HEK293 (cell line): ENCODE results near the gene AMN.

Source experiments
- CTCF ChIA-PET: fragments of 350-600 bp; formaldehyde crosslinking; extraction: SDS; loops from one replicate; lab custom pipeline; 2021; ENCODE audit warnings: antibody characterized with exemption; lab: Yijun Ruan, JAX
- POLR2A ChIA-PET: fragments of 300-600 bp; formaldehyde crosslinking; extraction: SDS; loops from one replicate; lab custom pipeline; 2020; ENCODE audit warnings: antibody characterized with exemption, inconsistent platforms; lab: Yijun Ruan, JAX
- H3K27ac ChIP-seq: fragments of 200-500 bp; sonication (Bioruptor generic); 2 replicates; pipeline ENCODE4 v1.5.1; 2014; ENCODE audit warnings: low read depth, low read length, control low read depth, inconsistent platforms; ENCODE audit errors: extremely low read depth
- H3K36me3 ChIP-seq, 2 experiments: fragments of 200-500 bp in 1 of 2; sonication (Bioruptor generic) in 1 of 2; 1 replicate in 1 of 2; 2 replicates in 1 of 2; pipeline ENCODE4 v1.5.1; 2014 to 2017; ENCODE audit warnings: inconsistent platforms in 2 of 2, low read length in 2 of 2; ENCODE audit not compliant: control insufficient read depth in 2 of 2, insufficient read depth in 1 of 2
- H3K4me1 ChIP-seq: fragments of 200-500 bp; sonication (Bioruptor generic); 2 replicates; pipeline ENCODE4 v1.5.1; 2014; ENCODE audit warnings: mild to moderate bottlenecking, low read length, inconsistent platforms; ENCODE audit not compliant: control insufficient read depth, insufficient read depth
- H3K4me3 ChIP-seq: 2 replicates; pipeline ENCODE4 v1.5.1; 2011; ENCODE audit warnings: low read depth, mild to moderate bottlenecking, control low read depth, low read length, moderate library complexity
- H3K9me3 ChIP-seq: fragments of 200-500 bp; sonication (Bioruptor generic); 2 replicates; pipeline ENCODE4 v1.5.1; 2014; ENCODE audit warnings: low read depth, low read length, inconsistent platforms; ENCODE audit not compliant: control insufficient read depth, insufficient read depth
- EGR2 ChIP-seq: fragments of 450-650 bp; formaldehyde crosslinking; IDR thresholded peaks from 2 replicates; pipeline ENCODE4 v1.5.1; 2016; ENCODE audit warnings: low read depth, missing biosample characterization, missing genetic modification characterization
- FEZF1 ChIP-seq: fragments of 450-650 bp; formaldehyde crosslinking; IDR thresholded peaks from 2 replicates; pipeline ENCODE4 v1.5.1; 2016; ENCODE audit warnings: missing biosample characterization, missing genetic modification characterization
- GLIS1 ChIP-seq: fragments of 450-650 bp; formaldehyde crosslinking; IDR thresholded peaks from 2 replicates; pipeline ENCODE4 v1.5.1; 2016; ENCODE audit warnings: missing biosample characterization, missing genetic modification characterization
- KLF8 ChIP-seq: fragments of 450-650 bp; formaldehyde crosslinking; IDR thresholded peaks from 2 replicates; pipeline ENCODE4 v1.5.1; 2016; ENCODE audit warnings: missing biosample characterization, missing genetic modification characterization
- RBAK ChIP-seq: fragments of 450-650 bp; formaldehyde crosslinking; IDR thresholded peaks from 2 replicates; pipeline ENCODE4 v1.5.1; 2016; ENCODE audit warnings: missing biosample characterization, missing genetic modification characterization
- ZFP37 ChIP-seq: fragments of 450-650 bp; formaldehyde crosslinking; IDR thresholded peaks from 2 replicates; pipeline ENCODE4 v1.5.1; 2016; ENCODE audit warnings: missing biosample characterization, missing genetic modification characterization
- ZFP41 ChIP-seq: fragments of 450-650 bp; formaldehyde crosslinking; IDR thresholded peaks from 2 replicates; pipeline ENCODE4 v1.5.1; 2016; ENCODE audit warnings: missing biosample characterization, missing genetic modification characterization, borderline replicate concordance
- ZNF10 ChIP-seq: fragments of 450-650 bp; formaldehyde crosslinking; IDR thresholded peaks from 2 replicates; pipeline ENCODE4 v1.5.1; 2017; ENCODE audit warnings: missing biosample characterization, missing genetic modification characterization
- ZNF132 ChIP-seq: fragments of 450-650 bp; formaldehyde crosslinking; IDR thresholded peaks from 2 replicates; pipeline ENCODE4 v1.5.1; 2017; ENCODE audit warnings: missing biosample characterization, missing genetic modification characterization, borderline replicate concordance
- ZNF169 ChIP-seq: fragments of 450-650 bp; formaldehyde crosslinking; IDR thresholded peaks from 2 replicates; pipeline ENCODE4 v1.5.1; 2016; ENCODE audit warnings: missing biosample characterization, missing genetic modification characterization
- ZNF211 ChIP-seq: fragments of 450-650 bp; formaldehyde crosslinking; IDR thresholded peaks from 2 replicates; pipeline ENCODE4 v1.5.1; 2016; ENCODE audit warnings: low read depth, missing biosample characterization, missing genetic modification characterization
- ZNF239 ChIP-seq: fragments of 450-650 bp; formaldehyde crosslinking; IDR thresholded peaks from 2 replicates; pipeline ENCODE4 v1.5.1; 2016; ENCODE audit warnings: missing biosample characterization, missing genetic modification characterization
- ZNF585B ChIP-seq: fragments of 450-650 bp; formaldehyde crosslinking; IDR thresholded peaks from 2 replicates; pipeline ENCODE4 v1.5.1; 2016; ENCODE audit warnings: missing biosample characterization, missing genetic modification characterization
- ZNF600 ChIP-seq: fragments of 450-650 bp; formaldehyde crosslinking; IDR thresholded peaks from 2 replicates; pipeline ENCODE4 v1.5.1; 2016; ENCODE audit warnings: missing biosample characterization, missing genetic modification characterization
- ZNF624 ChIP-seq: fragments of 450-650 bp; formaldehyde crosslinking; IDR thresholded peaks from 2 replicates; pipeline ENCODE4 v1.5.1; 2017; ENCODE audit warnings: missing biosample characterization, missing genetic modification characterization
- ZNF664 ChIP-seq: fragments of 450-650 bp; formaldehyde crosslinking; IDR thresholded peaks from 2 replicates; pipeline ENCODE4 v1.5.1; 2016; ENCODE audit warnings: missing biosample characterization, missing genetic modification characterization
- ZNF785 ChIP-seq: fragments of 450-650 bp; formaldehyde crosslinking; IDR thresholded peaks from 2 replicates; pipeline ENCODE4 v1.5.1; 2016; ENCODE audit warnings: missing biosample characterization, missing genetic modification characterization
- ZNF792 ChIP-seq: fragments of 450-650 bp; formaldehyde crosslinking; IDR thresholded peaks from 2 replicates; pipeline ENCODE4 v1.5.1; 2016; ENCODE audit warnings: missing biosample characterization, missing genetic modification characterization
- ZSCAN30 ChIP-seq: fragments of 450-650 bp; IDR thresholded peaks from 2 replicates; pipeline ENCODE4 v1.5.1; 2018; ENCODE audit warnings: missing biosample characterization, mild to moderate bottlenecking, missing genetic modification characterization, moderate library complexity
- TF ChIP-seq, protein P1 (sequence below): fragments of 450-650 bp; formaldehyde crosslinking; IDR thresholded peaks from 2 replicates; pipeline ENCODE4 v1.5.1; 2016; ENCODE audit warnings: missing biosample characterization, missing genetic modification characterization
- TF ChIP-seq, protein P2 (sequence below): fragments of 450-650 bp; formaldehyde crosslinking; IDR thresholded peaks from 2 replicates; pipeline ENCODE4 v1.5.1; 2017; ENCODE audit warnings: missing biosample characterization, missing genetic modification characterization
- TF ChIP-seq, protein P3 (sequence below): fragments of 450-650 bp; formaldehyde crosslinking; IDR thresholded peaks from 2 replicates; pipeline ENCODE4 v1.5.1; 2016; ENCODE audit warnings: missing biosample characterization, missing genetic modification characterization
- TF ChIP-seq, protein P4 (sequence below): fragments of 450-650 bp; formaldehyde crosslinking; IDR thresholded peaks from 2 replicates; pipeline ENCODE4 v1.5.1; 2016; ENCODE audit warnings: missing biosample characterization, missing genetic modification characterization
- TF ChIP-seq, protein P5 (sequence below): fragments of 450-650 bp; formaldehyde crosslinking; IDR thresholded peaks from 2 replicates; pipeline ENCODE4 v1.5.1; 2016; ENCODE audit warnings: missing biosample characterization, missing genetic modification characterization, low read depth

Gene AMN

DNA sequence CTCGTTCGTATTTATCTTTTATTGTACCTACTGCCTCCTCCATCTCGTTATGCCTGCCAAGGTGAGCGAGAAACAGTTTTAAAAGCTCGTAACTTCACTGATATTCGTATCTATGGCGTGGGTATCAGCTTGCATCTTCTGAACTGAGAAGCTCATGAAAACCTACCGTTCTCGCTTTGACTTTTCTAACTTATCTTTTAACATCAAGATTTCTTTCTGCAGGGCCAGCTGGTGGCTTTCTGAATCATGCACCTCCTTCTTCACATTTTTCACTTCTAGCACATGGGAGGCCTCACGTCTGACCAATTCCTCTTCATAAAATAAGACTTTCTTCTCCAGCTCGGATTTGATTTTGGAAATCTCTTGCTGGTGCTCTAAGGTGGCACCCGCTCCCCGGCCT lies 45.8 kb downstream of the AMN start:
- CTCF ChIA-PET = no interaction called here
- POLR2A ChIA-PET = no interaction called here
- Histone ChIP-seq H3K27ac (no peak overlapping the region), H3K36me3 (peaks cover 22 to 92% of the 10 kb centered on the region in 2 experiments), H3K4me1 (no peaks in the 10 kb centered on the region), H3K9me3 (no peaks in the 10 kb centered on the region), H3K4me3 (no peak overlapping the region)
- no peak for TF ChIP-seq EGR2 (tag by site-specific recombination)
- no peak for TF ChIP-seq ZNF585B
- no peak for TF ChIP-seq KLF8 (tag by site-specific recombination)
- TF ChIP-seq FEZF1 = no peak
- no peak for TF ChIP-seq ZNF211
- TF ChIP-seq, protein P1, sequence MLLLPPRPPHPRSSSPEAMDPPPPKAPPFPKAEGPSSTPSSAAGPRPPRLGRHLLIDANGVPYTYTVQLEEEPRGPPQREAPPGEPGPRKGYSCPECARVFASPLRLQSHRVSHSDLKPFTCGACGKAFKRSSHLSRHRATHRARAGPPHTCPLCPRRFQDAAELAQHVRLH = no peak
- TF ChIP-seq, protein P2, sequence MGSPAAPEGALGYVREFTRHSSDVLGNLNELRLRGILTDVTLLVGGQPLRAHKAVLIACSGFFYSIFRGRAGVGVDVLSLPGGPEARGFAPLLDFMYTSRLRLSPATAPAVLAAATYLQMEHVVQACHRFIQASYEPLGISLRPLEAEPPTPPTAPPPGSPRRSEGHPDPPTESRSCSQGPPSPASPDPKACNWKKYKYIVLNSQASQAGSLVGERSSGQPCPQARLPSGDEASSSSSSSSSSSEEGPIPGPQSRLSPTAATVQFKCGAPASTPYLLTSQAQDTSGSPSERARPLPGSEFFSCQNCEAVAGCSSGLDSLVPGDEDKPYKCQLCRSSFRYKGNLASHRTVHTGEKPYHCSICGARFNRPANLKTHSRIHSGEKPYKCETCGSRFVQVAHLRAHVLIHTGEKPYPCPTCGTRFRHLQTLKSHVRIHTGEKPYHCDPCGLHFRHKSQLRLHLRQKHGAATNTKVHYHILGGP (tag by site-specific recombination) = no peak

DNA sequence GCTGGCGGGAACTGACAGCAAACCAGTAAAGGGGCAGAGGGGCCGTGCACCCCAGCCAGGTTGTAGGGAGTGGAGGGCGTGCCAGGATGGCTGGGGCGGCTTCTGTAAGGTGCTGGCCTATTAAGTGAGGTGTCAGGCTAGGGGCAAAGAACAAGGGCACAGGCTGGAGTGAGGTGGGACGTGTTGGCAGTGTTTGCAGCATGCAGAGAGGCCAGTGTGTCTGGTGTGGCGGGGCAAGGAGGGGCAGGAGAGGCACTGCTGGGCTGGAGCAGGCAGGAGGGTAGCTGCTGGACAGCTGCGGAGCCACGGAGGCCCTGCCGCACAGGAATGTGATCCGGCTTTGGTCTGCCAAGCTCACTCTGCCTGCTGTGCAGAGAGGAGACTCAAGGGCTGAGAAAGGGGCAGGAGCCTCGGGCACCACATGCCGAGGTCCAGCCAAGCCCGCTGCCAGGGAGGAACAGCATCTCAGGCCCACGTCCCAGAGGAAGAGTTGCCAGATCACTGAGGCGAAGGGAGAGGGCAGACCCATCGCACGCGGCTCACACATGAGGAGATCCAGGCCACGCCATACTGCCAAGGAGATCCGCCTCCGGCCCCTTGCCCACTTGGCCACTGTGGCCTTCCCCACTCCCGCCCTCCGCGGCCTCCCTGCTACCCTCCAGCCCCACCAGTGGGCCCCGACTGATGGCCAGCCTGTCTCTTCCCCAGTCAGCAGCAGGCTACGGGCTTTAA lies 46.8 kb downstream of the AMN start:
- H3K36me3 ChIP-seq = peaks cover 22 to 92% of the 10 kb centered on the region in 2 experiments
- H3K27ac ChIP-seq = no peak overlapping the region
- no peaks in the 10 kb centered on the region for H3K4me1 ChIP-seq
- TF ChIP-seq ZNF132 (tag by site-specific recombination) (no peak), ZFP41 (tag by site-specific recombination) (no peak), ZNF792 (tag by site-specific recombination) (no peak), ZNF600 (tag by site-specific recombination) (peak; percentile 32; the same call in 1 of the 2 replicates)
- TF ChIP-seq, protein P3, sequence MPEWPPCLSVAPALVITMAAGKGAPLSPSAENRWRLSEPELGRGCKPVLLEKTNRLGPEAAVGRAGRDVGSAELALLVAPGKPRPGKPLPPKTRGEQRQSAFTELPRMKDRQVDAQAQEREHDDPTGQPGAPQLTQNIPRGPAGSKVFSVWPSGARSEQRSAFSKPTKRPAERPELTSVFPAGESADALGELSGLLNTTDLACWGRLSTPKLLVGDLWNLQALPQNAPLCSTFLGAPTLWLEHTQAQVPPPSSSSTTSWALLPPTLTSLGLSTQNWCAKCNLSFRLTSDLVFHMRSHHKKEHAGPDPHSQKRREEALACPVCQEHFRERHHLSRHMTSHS (tag by site-specific recombination) = no peak
- no peaks in the 10 kb centered on the region for H3K9me3 ChIP-seq
- ChIA-PET POLR2A (no interaction called here), CTCF (no interaction called here)
- no peak overlapping the region for H3K4me3 ChIP-seq

DNA sequence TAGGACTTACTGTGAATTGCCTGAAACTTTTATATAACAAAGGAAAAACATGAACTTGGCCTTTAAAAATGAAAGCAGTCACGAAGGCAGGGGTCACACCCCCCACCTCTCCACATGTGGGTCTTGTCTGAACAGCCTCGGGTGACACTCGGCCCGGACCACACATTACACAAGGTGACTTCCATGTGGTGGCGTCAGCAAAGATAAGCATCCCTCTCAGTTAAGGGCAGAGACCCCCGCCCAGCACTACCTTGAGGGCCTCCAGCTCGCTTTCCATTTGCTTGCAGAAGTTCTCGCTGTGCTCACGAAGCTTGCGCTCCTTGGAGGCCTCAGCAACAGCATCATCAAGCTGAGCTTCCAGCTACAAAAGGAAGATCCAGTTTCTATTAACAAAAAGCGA lies 47.4 kb downstream of the AMN start:
- CTCF ChIA-PET = interaction anchor here (0.7 to 0.9 kb wide), 2 partner anchors 322 to 658 kb away, joined by 3 read pairs; no protein-coding TSS in a partner anchor
- Histone ChIP-seq H3K4me3 (no peak overlapping the region), H3K9me3 (no peaks in the 10 kb centered on the region), H3K36me3 (peaks cover 19 to 92% of the 10 kb centered on the region in 2 experiments), H3K27ac (no peak overlapping the region), H3K4me1 (no peaks in the 10 kb centered on the region)
- POLR2A ChIA-PET = no interaction called here
- TF ChIP-seq ZNF600 (tag by site-specific recombination) = no peak
- no peak for TF ChIP-seq GLIS1 (tag by site-specific recombination)
- no peak for TF ChIP-seq ZFP37 (tag by site-specific recombination)
- no peak for TF ChIP-seq ZNF785
- TF ChIP-seq ZNF624 (tag by site-specific recombination) = no peak
- TF ChIP-seq ZNF10 = no peak
- TF ChIP-seq ZSCAN30 (tag by site-specific recombination) = no peak
- TF ChIP-seq ZNF664 (tag by site-specific recombination) = no peak
- no peak for TF ChIP-seq RBAK (tag by site-specific recombination)
- no peak for TF ChIP-seq ZNF169 (tag by site-specific recombination)
- no peak for TF ChIP-seq ZNF239 (tag by site-specific recombination)
- TF ChIP-seq, protein P4, sequence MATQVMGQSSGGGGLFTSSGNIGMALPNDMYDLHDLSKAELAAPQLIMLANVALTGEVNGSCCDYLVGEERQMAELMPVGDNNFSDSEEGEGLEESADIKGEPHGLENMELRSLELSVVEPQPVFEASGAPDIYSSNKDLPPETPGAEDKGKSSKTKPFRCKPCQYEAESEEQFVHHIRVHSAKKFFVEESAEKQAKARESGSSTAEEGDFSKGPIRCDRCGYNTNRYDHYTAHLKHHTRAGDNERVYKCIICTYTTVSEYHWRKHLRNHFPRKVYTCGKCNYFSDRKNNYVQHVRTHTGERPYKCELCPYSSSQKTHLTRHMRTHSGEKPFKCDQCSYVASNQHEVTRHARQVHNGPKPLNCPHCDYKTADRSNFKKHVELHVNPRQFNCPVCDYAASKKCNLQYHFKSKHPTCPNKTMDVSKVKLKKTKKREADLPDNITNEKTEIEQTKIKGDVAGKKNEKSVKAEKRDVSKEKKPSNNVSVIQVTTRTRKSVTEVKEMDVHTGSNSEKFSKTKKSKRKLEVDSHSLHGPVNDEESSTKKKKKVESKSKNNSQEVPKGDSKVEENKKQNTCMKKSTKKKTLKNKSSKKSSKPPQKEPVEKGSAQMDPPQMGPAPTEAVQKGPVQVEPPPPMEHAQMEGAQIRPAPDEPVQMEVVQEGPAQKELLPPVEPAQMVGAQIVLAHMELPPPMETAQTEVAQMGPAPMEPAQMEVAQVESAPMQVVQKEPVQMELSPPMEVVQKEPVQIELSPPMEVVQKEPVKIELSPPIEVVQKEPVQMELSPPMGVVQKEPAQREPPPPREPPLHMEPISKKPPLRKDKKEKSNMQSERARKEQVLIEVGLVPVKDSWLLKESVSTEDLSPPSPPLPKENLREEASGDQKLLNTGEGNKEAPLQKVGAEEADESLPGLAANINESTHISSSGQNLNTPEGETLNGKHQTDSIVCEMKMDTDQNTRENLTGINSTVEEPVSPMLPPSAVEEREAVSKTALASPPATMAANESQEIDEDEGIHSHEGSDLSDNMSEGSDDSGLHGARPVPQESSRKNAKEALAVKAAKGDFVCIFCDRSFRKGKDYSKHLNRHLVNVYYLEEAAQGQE (tag by site-specific recombination) = no peak
- TF ChIP-seq, protein P5, sequence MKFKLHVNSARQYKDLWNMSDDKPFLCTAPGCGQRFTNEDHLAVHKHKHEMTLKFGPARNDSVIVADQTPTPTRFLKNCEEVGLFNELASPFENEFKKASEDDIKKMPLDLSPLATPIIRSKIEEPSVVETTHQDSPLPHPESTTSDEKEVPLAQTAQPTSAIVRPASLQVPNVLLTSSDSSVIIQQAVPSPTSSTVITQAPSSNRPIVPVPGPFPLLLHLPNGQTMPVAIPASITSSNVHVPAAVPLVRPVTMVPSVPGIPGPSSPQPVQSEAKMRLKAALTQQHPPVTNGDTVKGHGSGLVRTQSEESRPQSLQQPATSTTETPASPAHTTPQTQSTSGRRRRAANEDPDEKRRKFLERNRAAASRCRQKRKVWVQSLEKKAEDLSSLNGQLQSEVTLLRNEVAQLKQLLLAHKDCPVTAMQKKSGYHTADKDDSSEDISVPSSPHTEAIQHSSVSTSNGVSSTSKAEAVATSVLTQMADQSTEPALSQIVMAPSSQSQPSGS (tag by site-specific recombination) = no peak
